SK-N-MC (cell line): ENCODE measurements around the gene HNRNPF.

Experiments
- EZH2 ChIP-seq: fragments of 200-600 bp; sonication (generic); IDR thresholded peaks from one replicate; pipeline ENCODE4 v1.6.1; 2017; ENCODE audit warnings: antibody characterized with exemption
- POLR2AphosphoS5 ChIP-seq: IDR thresholded peaks from 2 replicates; pipeline ENCODE4 v1.6.1; 2012; ENCODE audit warnings: mild to moderate bottlenecking, low read depth, low read length, borderline replicate concordance

DNA sequence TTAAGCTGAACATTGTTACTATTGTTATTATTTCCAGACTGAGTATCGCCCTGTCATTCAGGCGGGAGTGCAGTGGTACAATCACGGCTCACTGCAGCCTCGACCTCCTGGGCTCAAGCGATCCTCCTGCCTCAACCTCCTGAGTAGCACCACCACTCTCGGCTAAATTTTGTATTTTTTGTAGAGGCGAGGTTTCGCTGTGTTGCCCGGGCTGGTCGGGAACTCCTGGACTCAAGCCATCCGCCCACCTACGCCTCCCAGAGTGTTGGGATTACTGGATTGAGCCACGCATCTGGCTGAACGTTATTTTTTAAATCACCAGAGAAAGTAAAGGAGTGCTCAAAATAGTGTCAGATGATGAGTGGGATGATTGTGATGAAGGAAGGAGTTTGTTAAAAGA, 1.4 kb upstream of the HNRNPF start:
- TF ChIP-seq POLR2AphosphoS5 (no peak), EZH2 (no peak)
